ENCODE measurements around the gene SH3BP5. TPM values are rescaled to one million over a fixed set of nuclear protein-coding genes. Genes with fewer than 3 reads are reported as not detected.

Gene SH3BP5
- total RNA-seq, 1 experiment from 2014 or later: 39.3 TPM

DNA sequence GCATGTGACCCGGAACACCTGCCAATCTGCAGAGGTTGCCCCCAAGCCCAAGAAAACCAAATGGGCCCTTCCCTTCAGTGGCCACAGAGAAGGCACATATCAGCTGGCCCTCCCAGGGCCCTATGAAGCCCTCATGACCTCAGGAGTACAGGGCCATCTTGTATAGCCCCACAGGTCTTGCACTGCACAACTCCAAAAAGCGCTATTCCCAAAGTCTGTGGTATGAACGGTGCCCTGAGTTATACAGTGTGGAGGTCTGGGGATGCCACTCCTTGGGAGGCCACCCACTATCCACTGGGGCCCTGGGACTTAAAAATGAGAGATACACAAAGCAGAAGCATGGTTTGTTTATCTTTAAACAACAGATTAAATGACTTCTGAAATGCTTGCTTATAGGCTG, 64.9 kb downstream of the SH3BP5 start:
- ChIA-PET POLR2A (ENCODE audit: unreplicated experiment) (no interaction called here), CTCF (interaction anchor here (0.5 to 2.6 kb wide), 9 partner anchors 25 to 138 kb away, joined by 3 to 18 read pairs (median 4); partner anchors contain the start of gene SH3BP5)
- Histone ChIP-seq H3K36me3 (ENCODE audit: low read depth) (no peaks in the 10 kb centered on the region), H3K4me2 (no peak overlapping the region), H3K4me1 (replicated peaks; ENCODE audit: insufficient read depth) (peaks cover 27% of the 10 kb centered on the region), H3K27ac (no peak overlapping the region), H3F3A (ENCODE audit: insufficient read depth, low read depth) (peaks cover 9% of the 10 kb centered on the region), H3K9me2 (ENCODE audit: insufficient read depth) (no peaks in the 10 kb centered on the region), H4K20me1 (ENCODE audit: insufficient read depth) (peaks cover 4% of the 10 kb centered on the region; the same call in 1 of the 2 replicates), H2AFZ (no peak overlapping the region), H3K9me3 (ENCODE audit: insufficient read depth, low read depth) (no peaks in the 10 kb centered on the region), H3K27me3 (ENCODE audit: insufficient read depth, low read depth) (no peaks in the 10 kb centered on the region), H3K79me2 (ENCODE audit: low read depth) (peaks cover 9% of the 10 kb centered on the region; the same call in 1 of the 2 replicates), H3K4me3 (no peak overlapping the region)
- no peak for DNase-seq
- TF ChIP-seq, protein P1, sequence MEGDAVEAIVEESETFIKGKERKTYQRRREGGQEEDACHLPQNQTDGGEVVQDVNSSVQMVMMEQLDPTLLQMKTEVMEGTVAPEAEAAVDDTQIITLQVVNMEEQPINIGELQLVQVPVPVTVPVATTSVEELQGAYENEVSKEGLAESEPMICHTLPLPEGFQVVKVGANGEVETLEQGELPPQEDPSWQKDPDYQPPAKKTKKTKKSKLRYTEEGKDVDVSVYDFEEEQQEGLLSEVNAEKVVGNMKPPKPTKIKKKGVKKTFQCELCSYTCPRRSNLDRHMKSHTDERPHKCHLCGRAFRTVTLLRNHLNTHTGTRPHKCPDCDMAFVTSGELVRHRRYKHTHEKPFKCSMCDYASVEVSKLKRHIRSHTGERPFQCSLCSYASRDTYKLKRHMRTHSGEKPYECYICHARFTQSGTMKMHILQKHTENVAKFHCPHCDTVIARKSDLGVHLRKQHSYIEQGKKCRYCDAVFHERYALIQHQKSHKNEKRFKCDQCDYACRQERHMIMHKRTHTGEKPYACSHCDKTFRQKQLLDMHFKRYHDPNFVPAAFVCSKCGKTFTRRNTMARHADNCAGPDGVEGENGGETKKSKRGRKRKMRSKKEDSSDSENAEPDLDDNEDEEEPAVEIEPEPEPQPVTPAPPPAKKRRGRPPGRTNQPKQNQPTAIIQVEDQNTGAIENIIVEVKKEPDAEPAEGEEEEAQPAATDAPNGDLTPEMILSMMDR (conservative IDR thresholded peaks at IDR 0.05): no peak
- TF ChIP-seq EZH2 (IDR thresholded peaks at IDR 0.05; ENCODE audit: low read depth): no peak
- BruUV-seq (replicated peaks): no TSS peak
- intact Hi-C loops (cut with micrococcal nuclease; ENCODE audit: unreplicated experiment): loop anchor here (5.0 kb wide), 1 partner anchor 290 kb away; no protein-coding TSS in a partner anchor

DNA sequence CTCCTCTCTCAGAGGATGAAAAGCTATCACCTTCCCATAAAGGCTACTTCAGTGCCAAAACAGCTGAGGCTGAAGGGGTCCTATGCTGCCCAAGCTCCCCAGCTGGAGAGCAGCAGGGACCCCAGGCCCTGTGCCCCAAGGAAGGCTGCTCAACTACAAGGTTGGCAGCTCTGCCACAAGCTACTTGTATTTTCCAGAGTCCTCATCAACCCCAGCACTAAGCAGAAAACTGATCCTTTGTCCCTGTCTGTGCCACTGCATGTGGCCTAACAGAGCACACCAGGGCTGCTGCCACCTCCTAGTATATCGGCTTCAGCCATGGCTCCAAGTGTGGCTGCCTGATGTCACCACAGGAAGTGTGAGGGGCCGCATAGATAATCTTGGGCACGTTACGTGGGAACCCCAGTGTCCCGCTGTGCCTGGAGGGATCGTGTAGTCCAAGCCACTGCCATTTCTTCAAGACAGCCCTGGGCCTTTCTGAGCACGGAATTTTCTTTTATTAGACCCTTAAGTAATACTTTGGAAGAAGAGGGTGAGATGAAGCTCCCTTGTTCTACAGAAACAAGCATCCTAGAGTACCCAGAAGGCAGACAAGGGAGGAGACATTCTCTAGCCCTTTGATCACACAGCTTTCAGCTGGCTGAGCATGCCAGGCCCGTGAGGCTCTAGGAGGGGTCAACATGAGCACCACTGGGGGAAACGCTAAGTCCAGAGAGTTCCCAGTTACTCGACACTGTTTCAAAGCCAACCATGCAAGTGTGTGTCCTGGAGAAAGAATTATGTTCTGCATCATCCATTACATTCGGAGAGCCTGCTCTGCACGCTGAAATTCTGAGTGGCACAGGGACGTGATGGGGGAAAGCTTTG, 65.6 kb downstream of the SH3BP5 start:
- H3K9me3 ChIP-seq (ENCODE audit: insufficient read depth, low read depth): no peaks in the 10 kb centered on the region
- H2AFZ ChIP-seq: no peak overlapping the region
- ChIA-PET CTCF (interaction anchor here (1.0 to 1.3 kb wide), 4 partner anchors 25 to 139 kb away, joined by 3 to 18 read pairs (median 4); no protein-coding TSS in a partner anchor), POLR2A (ENCODE audit: unreplicated experiment) (interaction anchor here (0.6 kb wide), 1 partner anchor 139 kb away, joined by 3 read pairs; no protein-coding TSS in a partner anchor)
- H3K4me2 ChIP-seq: no peak overlapping the region
- intact Hi-C loops (cut with micrococcal nuclease; ENCODE audit: unreplicated experiment): loop anchor here (5.0 kb wide), 1 partner anchor 291 kb away; no protein-coding TSS in a partner anchor
- TF ChIP-seq, protein P1 (conservative IDR thresholded peaks at IDR 0.05): no peak
- no peak for TF ChIP-seq EZH2 (IDR thresholded peaks at IDR 0.05; ENCODE audit: low read depth)
- no peaks in the 10 kb centered on the region for H3K36me3 ChIP-seq (ENCODE audit: low read depth)
- peaks cover 9% of the 10 kb centered on the region for H3F3A ChIP-seq (ENCODE audit: insufficient read depth, low read depth)
- H3K4me3 ChIP-seq: no peak overlapping the region
- DNase-seq: no peak
- peaks cover 4% of the 10 kb centered on the region; the same call in 1 of the 2 replicates for H4K20me1 ChIP-seq (ENCODE audit: insufficient read depth)
- no peaks in the 10 kb centered on the region for H3K27me3 ChIP-seq (ENCODE audit: insufficient read depth, low read depth)
- H3K79me2 ChIP-seq (ENCODE audit: low read depth): peaks cover 9% of the 10 kb centered on the region; the same call in 1 of the 2 replicates
- no peaks in the 10 kb centered on the region for H3K9me2 ChIP-seq (ENCODE audit: insufficient read depth)
- H3K4me1 ChIP-seq (replicated peaks; ENCODE audit: insufficient read depth): peaks cover 27% of the 10 kb centered on the region
- no TSS peak for BruUV-seq (replicated peaks)
- no peak overlapping the region for H3K27ac ChIP-seq

DNA sequence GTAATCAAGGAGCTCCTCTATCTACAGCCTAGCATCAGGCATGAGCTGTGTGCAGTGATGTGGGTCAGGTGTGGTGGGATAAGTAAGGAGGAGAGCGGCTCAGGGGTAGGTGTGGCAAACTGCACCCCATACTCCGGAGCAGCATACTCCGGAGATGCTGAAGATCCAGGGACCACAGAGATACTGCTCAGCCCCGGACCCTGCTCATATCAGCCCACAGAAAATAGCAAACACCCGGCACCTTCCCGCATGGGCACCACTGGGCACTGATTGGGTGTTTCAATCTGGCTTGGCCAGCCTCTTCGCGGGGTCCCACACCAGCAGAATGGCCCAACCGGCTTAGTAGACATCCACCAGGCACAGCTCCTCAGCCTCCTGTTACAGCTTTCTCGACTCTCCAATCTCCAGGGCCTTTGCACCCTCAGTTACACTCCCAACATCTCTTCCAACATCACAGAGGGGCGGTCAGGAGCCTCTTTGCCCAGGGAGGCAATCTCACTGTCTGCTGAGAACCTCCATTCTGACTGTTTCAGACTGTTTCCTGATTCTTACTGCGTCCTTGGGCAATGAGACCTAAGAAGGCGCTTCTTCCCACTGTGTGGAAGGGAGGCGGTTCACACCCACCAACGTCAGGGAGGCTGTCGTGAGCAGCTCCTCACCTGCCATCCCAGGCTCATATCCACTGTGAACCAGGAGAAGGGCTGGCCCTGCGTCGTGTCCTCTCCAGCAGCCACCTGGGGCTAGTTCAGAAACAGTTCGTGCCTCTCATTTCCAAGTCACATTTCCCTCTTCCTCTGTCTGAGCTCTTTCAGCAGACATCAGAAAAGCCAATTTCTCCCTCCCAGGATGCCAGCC, 66.5 kb downstream of the SH3BP5 start:
- intact Hi-C loops (cut with micrococcal nuclease; ENCODE audit: unreplicated experiment): loop anchor here (5.0 kb wide), 1 partner anchor 291 kb away; no protein-coding TSS in a partner anchor

More for the DNA sequence above, 66.5 kb downstream of the SH3BP5 start:
- POLR2A ChIA-PET (ENCODE audit: unreplicated experiment): interaction anchor here (0.6 kb wide), 2 partner anchors 69 to 140 kb away, joined by 3 to 11 read pairs; no protein-coding TSS in a partner anchor
- peaks cover 27% of the 10 kb centered on the region for H3K4me1 ChIP-seq (replicated peaks; ENCODE audit: insufficient read depth)
- no peak overlapping the region for H3K4me3 ChIP-seq
- CTCF ChIA-PET: interaction anchor here (0.6 to 1.0 kb wide), 3 partner anchors 140 to 793 kb away, joined by 3 to 9 read pairs (median 3); no protein-coding TSS in a partner anchor
- H3K4me2 ChIP-seq: no peak overlapping the region
- no TSS peak for BruUV-seq (replicated peaks)
- no peak overlapping the region for H3K27ac ChIP-seq
- no peak for DNase-seq
- peaks cover 9% of the 10 kb centered on the region for H3F3A ChIP-seq (ENCODE audit: insufficient read depth, low read depth)
- no peak overlapping the region for H2AFZ ChIP-seq
- H4K20me1 ChIP-seq (ENCODE audit: insufficient read depth): peaks cover 4% of the 10 kb centered on the region; the same call in 1 of the 2 replicates
- H3K27me3 ChIP-seq (ENCODE audit: insufficient read depth, low read depth): no peaks in the 10 kb centered on the region
- TF ChIP-seq, protein P1 (conservative IDR thresholded peaks at IDR 0.05): no peak
- no peaks in the 10 kb centered on the region for H3K9me3 ChIP-seq (ENCODE audit: insufficient read depth, low read depth)
- H3K79me2 ChIP-seq (ENCODE audit: low read depth): peaks cover 9% of the 10 kb centered on the region; the same call in 1 of the 2 replicates
- H3K9me2 ChIP-seq (ENCODE audit: insufficient read depth): no peaks in the 10 kb centered on the region
- no peaks in the 10 kb centered on the region for H3K36me3 ChIP-seq (ENCODE audit: low read depth)
